ENCODE measurements around the gene SRD5A1.

GRCh38 chr5:6705959-6706358, 72.7 kb downstream of the SRD5A1 start:
- no peak for TF ChIP-seq EZH2phosphoT487 (IDR thresholded peaks at IDR 0.05)
- TF ChIP-seq EZH2 (IDR thresholded peaks at IDR 0.05) = no peak
- TF ChIP-seq, protein P1, sequence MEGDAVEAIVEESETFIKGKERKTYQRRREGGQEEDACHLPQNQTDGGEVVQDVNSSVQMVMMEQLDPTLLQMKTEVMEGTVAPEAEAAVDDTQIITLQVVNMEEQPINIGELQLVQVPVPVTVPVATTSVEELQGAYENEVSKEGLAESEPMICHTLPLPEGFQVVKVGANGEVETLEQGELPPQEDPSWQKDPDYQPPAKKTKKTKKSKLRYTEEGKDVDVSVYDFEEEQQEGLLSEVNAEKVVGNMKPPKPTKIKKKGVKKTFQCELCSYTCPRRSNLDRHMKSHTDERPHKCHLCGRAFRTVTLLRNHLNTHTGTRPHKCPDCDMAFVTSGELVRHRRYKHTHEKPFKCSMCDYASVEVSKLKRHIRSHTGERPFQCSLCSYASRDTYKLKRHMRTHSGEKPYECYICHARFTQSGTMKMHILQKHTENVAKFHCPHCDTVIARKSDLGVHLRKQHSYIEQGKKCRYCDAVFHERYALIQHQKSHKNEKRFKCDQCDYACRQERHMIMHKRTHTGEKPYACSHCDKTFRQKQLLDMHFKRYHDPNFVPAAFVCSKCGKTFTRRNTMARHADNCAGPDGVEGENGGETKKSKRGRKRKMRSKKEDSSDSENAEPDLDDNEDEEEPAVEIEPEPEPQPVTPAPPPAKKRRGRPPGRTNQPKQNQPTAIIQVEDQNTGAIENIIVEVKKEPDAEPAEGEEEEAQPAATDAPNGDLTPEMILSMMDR (IDR thresholded peaks at IDR 0.05) = no peak

Measured in neural progenitor cell (in vitro differentiated cells).